K562 (cell line): Measurements from ENCODE around the gene ITGA3. TPM values are rescaled to one million over a fixed set of nuclear protein-coding genes. Genes with fewer than 3 reads are reported as not detected.

ENCODE experiments used
- ATAC-seq: fragments of 200-7000 bp; cut with Tn5 transposase; 3 replicates; pipeline ENCODE4 v1.9.1; 2020; ENCODE audit warnings: moderate library complexity
- BruUV-seq: library from RNA; stranded (reverse); fragments of 400-500 nt; replicated peaks from 2 replicates; lab custom pipeline; 2021; lab: Mats Ljungman, UMichigan
- CTCF ChIA-PET: fragments of 300-600 bp; formaldehyde crosslinking; extraction: SDS; loops from one replicate; lab custom pipeline; 2021; ENCODE audit warnings: low intra/inter-chr PET ratio; lab: Yijun Ruan, JAX
- POLR2A ChIA-PET: fragments of 300-600, 350-650 bp; sonication (Branson Sonifier 250); formaldehyde crosslinking; extraction: SDS; loops from one replicate; lab custom pipeline; 2021; ENCODE audit warnings: antibody characterized with exemption, inconsistent platforms; lab: Yijun Ruan, JAX
- DNase-seq, 4 experiments: peaks; one replicate each; pipeline versions ENCODE4 v3.0.0 to v3.0.0-alpha.2; 2011 to 2018; ENCODE audit warnings: low spot score in 3 of 4, mixed read lengths in 3 of 4; ENCODE audit errors: extremely low read depth in 1 of 4
- FAIRE-seq: peaks from 2 replicates; lab custom pipeline; 2011; peaks lifted over from hg19 to GRCh38; lab: Jason Lieb, UNC
- H2AFZ ChIP-seq: 2 replicates; pipeline ENCODE4 v1.6.0; 2011; ENCODE audit warnings: low read depth, low read length, control low read depth, inconsistent platforms
- H3K27ac ChIP-seq: fragments of 200-600 bp; 3 replicates; pipeline ENCODE4 v1.8.0; 2011; ENCODE audit warnings: low read depth, mild to moderate bottlenecking, control low read depth, inconsistent platforms, low read length, moderate library complexity, mixed read lengths; ENCODE audit errors: extremely low read depth
- H3K27me3 ChIP-seq, 2 experiments: fragments of 300-600 bp in 1 of 2; 2 replicates in 1 of 2; 3 replicates in 1 of 2; pipeline versions ENCODE4 v1.6.0 to v1.8.0; 2011; ENCODE audit warnings: inconsistent platforms in 2 of 2, low read length in 2 of 2, mild to moderate bottlenecking in 1 of 2, mixed read lengths in 1 of 2, moderate library complexity in 1 of 2; ENCODE audit not compliant: control insufficient read depth in 2 of 2, insufficient read depth in 2 of 2
- H3K36me3 ChIP-seq: fragments of 300-600 bp; 3 replicates; pipeline ENCODE4 v1.8.0; 2011; ENCODE audit warnings: mild to moderate bottlenecking, low read length, inconsistent platforms; ENCODE audit not compliant: control insufficient read depth, insufficient read depth
- H3K4me1 ChIP-seq, 2 experiments: fragments of 200-600 bp in 1 of 2; replicated peaks in 1 of 2; 2 replicates in 1 of 2; 3 replicates in 1 of 2; pipeline versions ENCODE4 v1.5.1 to v1.8.0; 2011; ENCODE audit warnings: inconsistent platforms in 2 of 2, low read length in 2 of 2, mild to moderate bottlenecking in 1 of 2, mixed read lengths in 1 of 2, moderate library complexity in 1 of 2; ENCODE audit not compliant: control insufficient read depth in 2 of 2, insufficient read depth in 2 of 2
- H3K4me2 ChIP-seq: 2 replicates; pipeline ENCODE4 v1.6.1; 2011; ENCODE audit warnings: low read length, control low read depth, inconsistent platforms, mixed read lengths; ENCODE audit not compliant: insufficient read depth
- H3K4me3 ChIP-seq: fragments of 200-600 bp; sonication (generic), shearing (Covaris generic); 2 replicates; pipeline ENCODE4 v1.5.1; 2016; ENCODE audit warnings: control low read depth, inconsistent platforms
- H3K79me2 ChIP-seq: fragments of 200-600 bp; 3 replicates; pipeline ENCODE4 v1.8.0; 2011; ENCODE audit warnings: low read length, inconsistent platforms; ENCODE audit not compliant: control insufficient read depth, insufficient read depth
- H3K9ac ChIP-seq, 2 experiments: 2 replicates each; pipeline versions ENCODE4 v1.6.0 to v1.6.1; 2011; ENCODE audit warnings: low read depth in 2 of 2, low read length in 2 of 2, control low read depth in 1 of 2, inconsistent platforms in 1 of 2, mild to moderate bottlenecking in 1 of 2, mixed read lengths in 1 of 2; ENCODE audit not compliant: insufficient read depth in 1 of 2
- H3K9me1 ChIP-seq: one replicate; pipeline ENCODE4 v1.6.0; 2011; ENCODE audit warnings: inconsistent platforms, mild to moderate bottlenecking, low read length, moderate library complexity; ENCODE audit not compliant: control insufficient read depth, insufficient read depth
- H3K9me3 ChIP-seq: replicated peaks from 2 replicates; pipeline ENCODE4 v1.5.1; 2011; ENCODE audit warnings: low read depth, low read length, inconsistent platforms; ENCODE audit not compliant: control insufficient read depth, insufficient read depth
- H4K20me1 ChIP-seq: replicated peaks from 2 replicates; pipeline ENCODE4 v1.6.1; 2011; ENCODE audit warnings: low read length, inconsistent platforms, mixed read lengths; ENCODE audit not compliant: control insufficient read depth, insufficient read depth
- ADNP ChIP-seq: fragments of 200-800 bp; sonication (Bioruptor generic); IDR thresholded peaks from 2 replicates; pipeline ENCODE4 v1.6.1; 2016; ENCODE audit warnings: missing genetic modification characterization, missing compliant biosample characterization
- AFF1 ChIP-seq, 2 experiments: fragments of 450-650 bp; IDR thresholded peaks; 2 replicates each; pipeline ENCODE4 v1.6.1; 2018; ENCODE audit warnings: mild to moderate bottlenecking in 2 of 2, low read depth in 1 of 2; ENCODE audit not compliant: partially characterized antibody in 2 of 2
- BCOR ChIP-seq: fragments of 450-650 bp; IDR thresholded peaks from 2 replicates; pipeline ENCODE4 v1.6.1; 2016
- E2F6 ChIP-seq, 2 experiments: IDR thresholded peaks; 2 replicates each; pipeline ENCODE4 v1.6.1; 2011; ENCODE audit warnings: borderline replicate concordance in 1 of 2, control low read depth in 1 of 2, low read depth in 1 of 2, low read length in 1 of 2, mild to moderate bottlenecking in 1 of 2, mixed read lengths in 1 of 2, moderate library complexity in 1 of 2; ENCODE audit not compliant: insufficient read depth in 1 of 2, insufficient read length in 1 of 2, poor library complexity in 1 of 2, severe bottlenecking in 1 of 2; ENCODE audit errors: extremely low read depth in 1 of 2
- KDM1A ChIP-seq, 2 experiments: fragments of 450-650 bp; IDR thresholded peaks; 2 replicates each; pipeline ENCODE4 v1.6.1; 2016; ENCODE audit warnings: mild to moderate bottlenecking in 2 of 2
- RBM25 ChIP-seq: fragments of 200-400 bp; formaldehyde crosslinking; IDR thresholded peaks from 2 replicates; pipeline ENCODE4 v1.6.1; 2018; ENCODE audit warnings: low read length, low read depth, moderate library complexity; ENCODE audit not compliant: severe bottlenecking
- SMARCA4 ChIP-seq: fragments of 450-650 bp; IDR thresholded peaks from 2 replicates; pipeline ENCODE4 v1.6.1; 2016
- TOE1 ChIP-seq, 2 experiments: fragments of 450-650 bp in 1 of 2; sonication (generic) in 1 of 2; formaldehyde crosslinking in 1 of 2; IDR thresholded peaks; 2 replicates each; pipeline versions ENCODE4 v1.7.1 to v1.8.0; 2016 to 2022; ENCODE audit warnings: borderline replicate concordance in 2 of 2, mild to moderate bottlenecking in 2 of 2, antibody characterized with exemption in 1 of 2, inconsistent platforms in 1 of 2, low read depth in 1 of 2, missing genetic modification reagents in 1 of 2, moderate library complexity in 1 of 2
- ZFX ChIP-seq: sonication (generic); formaldehyde crosslinking; IDR thresholded peaks from 2 replicates; pipeline ENCODE4 v1.8.0; 2022; ENCODE audit warnings: mild to moderate bottlenecking, missing genetic modification reagents, moderate library complexity
- ZNF347 ChIP-seq: fragments of 450-650 bp; formaldehyde crosslinking; IDR thresholded peaks from 2 replicates; pipeline ENCODE4 v1.4.0; 2020; ENCODE audit warnings: low read depth, mild to moderate bottlenecking, moderate library complexity
- WGBS: fragments of 100-300 bp; shearing (Covaris generic); methylation state at CpG from one replicate; pipeline ENCODE4 v1.1.6; 2016; ENCODE audit warnings: low coverage, mixed read lengths; ENCODE audit not compliant: insufficient coverage; ENCODE audit errors: missing lambda C conversion rate; 5-methylcytosine and 5-hydroxymethylcytosine counted together
- in situ Hi-C: fragments of 300-500 bp; cut with MboI; formaldehyde crosslinking; loops from 4 replicates; pipeline ENCODE4 v1.15.0; 2018; ENCODE audit warnings: inconsistent platforms, mixed read lengths
- intact Hi-C: fragments of 100-400 bp; cut with micrococcal nuclease; formaldehyde crosslinking; loops from 2 replicates; pipeline ENCODE4 v1.14.2; 2022
- polyA plus RNA-seq, 8 experiments: library from polyadenylated mRNA; depleted of rRNA in 4 of 8; stranded (reverse) in 5 of 8; unstranded in 3 of 8; fragments of >200 nt; fragmentation: Nextera tagmentation in 2 of 8; fragmentation: Illumina TruSeq in 1 of 8; extraction: Ambion mirVana in 2 of 8; extraction: Trizol in 1 of 8; gene quantifications; 2 replicates each; pipeline versions ENCODE4 v1.2.1 to v1.2.3, GENCODE V29; 2011 to 2014; ENCODE audit warnings: inconsistent platforms in 1 of 8, missing spikeins in 1 of 8
- total RNA-seq, 7 experiments: library from RNA; depleted of rRNA in 6 of 7; stranded (reverse); fragments of >200 nt in 6 of 7; fragmentation: Illumina TruSeq in 2 of 7; extraction: Trizol in 2 of 7; gene quantifications; 2 replicates each; pipeline versions ENCODE4 v1.2.1 to v1.2.3, GENCODE V29; 2011 to 2021; ENCODE audit warnings: low replicate concordance in 1 of 7

Gene ITGA3
- total and polyA plus RNA-seq, 9 of the 15 experiments (the other 6 are each of a cell fraction or from before 2014, with no cell fraction given) = 0.03 to 0.75 (median 0.14) TPM; not detected in 2

GRCh38 chr17:50076591-50077235, 20.8 kb downstream of the ITGA3 start (continued):
- TF ChIP-seq E2F6 (IDR thresholded peaks at IDR 0.05; ENCODE audit: borderline replicate concordance in 1 of 2, extremely low read depth in 1 of 2, insufficient read depth in 1 of 2, insufficient read length in 1 of 2, low read depth in 1 of 2, low read length in 1 of 2, poor library complexity in 1 of 2, severe bottlenecking in 1 of 2) (peak in 1 of 2 experiments; percentile 41), ZFX (CRISPR knock-in tag) (0 out of 2 replicates have a peak, but pooled peaks have one; percentile 5), TOE1 (IDR thresholded peaks at IDR 0.05; ENCODE audit: borderline replicate concordance) (no peak), TOE1 (CRISPR knock-in tag; IDR thresholded peaks at IDR 0.05; ENCODE audit: borderline replicate concordance, low read depth) (no peak)

GRCh38 chr17:50078430-50078829, 22.5 kb downstream of the ITGA3 start:
- POLR2A ChIA-PET = interaction anchor here (0.7 to 1.5 kb wide), 2 partner anchors 22 to 76 kb away, joined by 3 to 4 read pairs; partner anchors contain the start of gene ITGA3
- in situ Hi-C loops = loop anchor here (10.0 kb wide), 1 partner anchor 514 kb away; no protein-coding TSS in a partner anchor

More at GRCh38 chr17:50078430-50078829, 22.5 kb downstream of the ITGA3 start:
- Histone ChIP-seq H3K79me2 (no peaks in the 10 kb centered on the region), H3K4me3 (no peak overlapping the region), H4K20me1 (peaks cover 6% of the 10 kb centered on the region; the same call in 1 of the 2 replicates), H3K9me1 (no peaks in the 10 kb centered on the region), H3K4me2 (no peak overlapping the region), H3K4me1 (peaks cover 0 to 18% of the 10 kb centered on the region in 2 experiments; a peak in 1 of 5 replicates), H3K9me3 (no peaks in the 10 kb centered on the region), H3K36me3 (no peaks in the 10 kb centered on the region), H3K9ac (no peak overlapping the region), H3K27me3 (peaks cover 15 to 40% of the 10 kb centered on the region in 2 experiments), H3K27ac (no peak overlapping the region), H2AFZ (no peak overlapping the region)
- WGBS = 2% methylated on average over 4 of the region's 4 CpGs
- peak; percentile 42; the same call in 1 of the 2 replicates for TF ChIP-seq ADNP
- TF ChIP-seq KDM1A (IDR thresholded peaks at IDR 0.05) = 0 out of 4 replicates have a peak, but pooled peaks of 1 of the 2 experiments have one; percentile 13
- 0 out of 2 replicates have a peak, but pooled peaks have one; percentile 46 for TF ChIP-seq BCOR
- no peak for TF ChIP-seq SMARCA4
- TF ChIP-seq ZNF347 (CRISPR knock-in tag) = no peak
- TF ChIP-seq AFF1 (IDR thresholded peaks at IDR 0.05; ENCODE audit: low read depth in 1 of 2, partially characterized antibody in 2 of 2) = no peak
- TF ChIP-seq RBM25 = peak; percentile 88
- CTCF ChIA-PET = no interaction called here
- no peak for DNase-seq
- intact Hi-C loops = loop anchor here (2.0 kb wide), 1 partner anchor 52 kb away; no protein-coding TSS in a partner anchor
- BruUV-seq = no TSS peak
- ATAC-seq = no peak
- FAIRE-seq = no peak
